Stimulated activated CD8-positive, alpha-beta memory T cell treated with anti-CD3 and anti-CD28 coated beads, Interleukin-12 subunit alpha, Interleukin-12 subunit beta, amount 100 ng/mL, for 24 hours (primary cell): ENCODE measurements around the gene TUBB4B.

Source experiments
- DNase-seq: peaks from one replicate; pipeline ENCODE4 v3.0.0-alpha.2; 2020; ENCODE audit errors: extremely low read depth

TUBB4B gene

GRCh38 chr9:137212520-137212919 lies 28.6 kb upstream of the TUBB4B start:
- DNase-seq: no peak

GRCh38 chr9:137213160-137214060 lies 27.7 kb upstream of the TUBB4B start:
- no peak for DNase-seq

- DNase-seq: no peak
Measured at GRCh38 chr9:137214620-137215019, 26.5 kb upstream of the TUBB4B start.

GRCh38 chr9:137215196-137215986 lies 25.7 kb upstream of the TUBB4B start:
- no peak for DNase-seq

DNA sequence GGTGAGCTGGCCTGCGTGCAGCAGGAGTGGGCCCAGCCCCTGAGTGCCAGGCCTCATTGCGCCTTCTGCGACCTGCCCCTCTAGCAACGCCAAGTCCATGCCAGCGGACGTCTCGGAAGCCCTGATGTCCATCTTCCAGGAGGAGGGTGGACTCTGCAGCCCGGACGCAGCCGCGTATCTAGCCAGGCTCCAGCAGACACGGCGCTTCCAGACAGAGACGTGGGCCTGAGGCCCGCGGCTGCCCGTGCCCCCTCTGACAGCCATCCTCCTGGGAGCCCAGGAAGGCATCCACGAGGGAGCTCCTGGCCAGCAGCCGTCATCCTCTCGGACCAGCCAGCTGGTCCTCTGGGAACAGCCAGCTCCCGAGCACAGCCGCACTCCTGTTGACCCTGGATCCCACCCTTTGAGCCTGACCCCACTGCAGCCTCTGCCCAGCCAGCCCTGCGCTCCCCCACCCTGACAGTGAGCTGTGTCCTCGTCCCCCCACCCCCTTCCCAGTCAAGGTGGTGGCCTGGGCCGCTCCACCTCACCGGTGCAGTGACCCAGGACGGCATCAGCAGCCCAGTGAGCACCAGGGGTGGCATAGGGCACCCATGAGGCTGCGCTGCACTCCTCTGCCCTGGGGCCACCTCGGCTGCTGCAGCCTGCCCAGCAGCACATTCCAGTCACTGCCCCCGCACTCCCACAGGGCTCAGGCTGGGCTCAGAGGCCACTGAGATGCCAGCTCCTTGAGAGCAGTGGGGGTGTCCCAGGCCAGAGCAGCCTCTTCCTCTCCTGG lies 24.7 kb upstream of the TUBB4B start:
- DNase-seq: no peak

GRCh38 chr9:137217276-137218211 lies 23.5 kb upstream of the TUBB4B start:
- no peak for DNase-seq

GRCh38 chr9:137218212-137218753 lies 22.8 kb upstream of the TUBB4B start:
- DNase-seq: no peak

DNA sequence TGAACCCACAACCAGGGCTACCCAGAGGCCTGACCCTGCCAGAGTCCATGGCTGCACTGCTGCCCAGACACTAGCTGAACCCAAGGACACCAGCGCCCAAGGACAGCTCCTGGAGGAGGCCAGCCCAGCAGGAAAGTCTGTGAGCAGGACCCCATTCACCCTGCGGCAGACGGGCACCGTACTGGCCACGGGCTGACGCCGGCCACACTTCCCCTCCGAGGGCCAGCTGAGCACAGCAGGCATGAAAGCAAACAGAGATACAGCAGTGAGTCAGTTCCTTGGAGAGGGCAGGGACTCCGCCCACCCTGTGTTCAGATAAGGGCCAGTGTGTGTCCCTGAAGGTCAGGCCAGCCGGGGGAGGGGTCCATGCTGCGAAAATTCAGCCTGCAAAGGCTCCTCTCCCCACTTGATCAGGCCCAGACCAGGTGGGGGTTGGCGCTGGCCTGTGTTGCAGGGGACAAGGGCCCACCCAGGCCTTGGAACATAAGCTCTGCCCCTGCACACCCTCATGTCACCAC lies 22.3 kb upstream of the TUBB4B start:
- DNase-seq: no peak

DNA sequence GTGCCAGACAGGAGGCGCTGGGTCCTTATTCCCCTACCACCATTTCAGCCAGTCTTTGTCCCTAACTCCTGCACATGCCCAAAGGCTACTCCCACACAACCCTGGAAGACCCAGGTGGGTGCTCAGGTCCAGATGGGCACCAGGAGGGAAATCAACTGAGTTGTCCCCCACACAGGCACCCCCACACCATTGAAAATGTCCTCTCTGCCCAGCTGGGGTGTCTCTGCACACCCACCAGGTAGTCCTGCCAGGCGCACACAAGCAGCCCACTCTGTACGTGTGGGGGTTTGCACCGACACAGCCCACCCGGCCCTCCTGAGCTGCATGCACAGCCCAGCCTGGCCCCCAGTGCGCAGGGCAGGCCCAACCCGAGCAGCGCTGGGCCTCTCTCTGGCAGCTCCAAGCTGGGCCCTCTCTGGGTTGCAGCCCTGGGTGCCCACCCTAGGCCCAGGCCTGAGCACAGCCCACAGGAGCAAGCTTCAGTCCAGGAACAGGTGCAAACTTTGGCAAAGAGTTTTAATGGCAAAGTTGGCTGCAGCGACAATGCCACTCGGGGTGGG lies 21.2 kb upstream of the TUBB4B start:
- no peak for DNase-seq

- no peak for DNase-seq
Measured at GRCh38 chr9:137220317-137221094, 20.6 kb upstream of the TUBB4B start.

DNA sequence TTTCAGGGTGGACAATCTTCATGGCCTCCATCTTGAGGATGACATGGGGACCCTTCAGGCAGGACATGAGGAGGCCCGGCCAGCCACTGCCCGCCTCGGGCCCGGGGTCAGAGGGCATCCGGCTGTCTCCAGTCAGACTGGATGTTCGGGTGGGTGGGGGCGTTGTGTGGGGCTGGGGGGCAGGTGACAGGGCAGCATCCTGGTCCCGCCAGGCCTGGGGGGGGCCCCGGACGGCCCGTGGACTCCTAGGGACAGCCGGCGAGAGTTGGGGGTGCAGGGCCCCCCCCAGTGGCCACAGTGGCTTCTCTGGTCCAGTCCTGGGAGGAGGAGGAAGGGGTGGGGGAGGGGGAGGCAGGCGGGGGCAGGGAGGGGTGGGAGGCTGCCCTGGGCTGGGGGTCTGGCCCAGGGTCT lies 20.0 kb upstream of the TUBB4B start:
- DNase-seq: no peak

DNA sequence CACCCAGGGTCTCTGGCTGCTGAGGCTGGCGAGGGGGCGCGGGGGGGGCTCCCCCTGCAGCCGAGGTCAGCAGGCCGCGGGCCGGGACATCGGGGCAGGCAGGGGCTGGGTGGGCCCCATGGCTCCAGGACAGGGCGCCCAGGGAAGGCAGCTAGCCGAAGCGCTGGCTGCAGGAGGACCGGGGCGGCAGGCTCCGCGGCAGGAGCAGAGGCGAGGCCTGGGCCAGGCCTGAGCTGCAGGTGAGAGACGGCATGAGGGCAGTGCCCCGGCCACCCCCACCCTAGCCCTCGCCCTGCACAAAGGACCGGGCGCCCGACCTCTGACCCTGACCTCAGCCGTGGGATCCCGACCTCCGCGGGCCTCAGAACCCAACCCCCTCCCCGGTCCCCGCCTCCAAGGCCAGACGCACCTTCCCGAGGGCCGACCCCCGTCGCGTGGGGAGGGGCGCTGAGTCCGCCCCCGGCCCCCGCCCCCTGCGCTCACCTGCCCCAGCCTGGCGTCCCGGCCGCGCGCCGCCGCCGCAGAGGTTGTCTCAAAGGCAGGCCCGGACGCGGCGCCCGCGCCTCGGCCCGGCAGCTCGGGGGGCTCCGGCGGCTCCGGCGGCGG lies 19.5 kb upstream of the TUBB4B start:
- DNase-seq: no peak

DNA sequence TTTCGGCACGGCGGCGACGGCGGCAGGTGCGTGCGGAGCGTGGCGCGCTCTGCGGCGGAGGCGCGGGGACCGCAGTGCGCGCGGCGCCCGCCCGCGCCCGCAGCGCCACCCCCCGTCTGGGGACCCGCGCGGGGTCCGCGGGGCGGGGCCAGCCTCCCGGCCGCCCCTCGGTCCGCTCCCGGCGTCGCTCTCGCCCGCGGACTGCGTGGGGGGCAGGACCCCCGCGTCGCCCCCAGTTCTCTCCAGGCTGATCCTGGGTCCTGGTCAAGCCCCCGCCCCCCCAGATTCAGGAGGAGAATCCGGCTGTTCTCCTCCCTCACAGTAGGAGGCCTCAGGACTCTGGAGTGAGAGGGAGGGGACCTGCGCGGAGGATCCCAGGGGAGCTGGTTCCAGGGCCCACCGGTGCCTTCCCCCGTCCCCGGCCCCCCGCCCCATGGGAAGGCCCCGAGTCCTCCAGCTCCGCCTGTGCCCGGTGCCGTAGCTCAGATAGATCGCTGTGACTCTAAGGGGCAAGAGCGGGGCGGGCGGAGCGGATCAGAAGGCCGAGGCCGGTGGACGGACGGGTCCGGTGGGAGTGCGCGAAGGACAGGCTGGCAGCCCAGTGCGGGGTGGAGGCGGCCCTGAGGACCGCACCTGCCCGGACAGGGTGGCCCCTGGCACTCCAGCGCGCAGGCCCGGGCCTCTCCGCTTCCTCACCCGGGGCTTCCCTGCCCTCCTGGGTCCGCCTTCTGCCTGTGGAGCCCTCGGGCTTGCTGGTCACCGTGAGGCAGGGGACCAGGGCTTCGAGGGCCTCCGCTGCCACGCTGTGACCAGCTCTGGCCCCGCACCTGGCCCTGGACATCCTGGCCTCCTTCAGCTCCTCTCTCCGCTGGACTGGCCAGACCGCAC lies 18.7 kb upstream of the TUBB4B start, which contains the start of gene RNF208:
Gene RNF208, minus strand, starts transcription at position 51 of the 888 bp plus-strand sequence. CDS start 1,028 bp downstream, outside the sequence.
- DNase-seq: no peak

DNA sequence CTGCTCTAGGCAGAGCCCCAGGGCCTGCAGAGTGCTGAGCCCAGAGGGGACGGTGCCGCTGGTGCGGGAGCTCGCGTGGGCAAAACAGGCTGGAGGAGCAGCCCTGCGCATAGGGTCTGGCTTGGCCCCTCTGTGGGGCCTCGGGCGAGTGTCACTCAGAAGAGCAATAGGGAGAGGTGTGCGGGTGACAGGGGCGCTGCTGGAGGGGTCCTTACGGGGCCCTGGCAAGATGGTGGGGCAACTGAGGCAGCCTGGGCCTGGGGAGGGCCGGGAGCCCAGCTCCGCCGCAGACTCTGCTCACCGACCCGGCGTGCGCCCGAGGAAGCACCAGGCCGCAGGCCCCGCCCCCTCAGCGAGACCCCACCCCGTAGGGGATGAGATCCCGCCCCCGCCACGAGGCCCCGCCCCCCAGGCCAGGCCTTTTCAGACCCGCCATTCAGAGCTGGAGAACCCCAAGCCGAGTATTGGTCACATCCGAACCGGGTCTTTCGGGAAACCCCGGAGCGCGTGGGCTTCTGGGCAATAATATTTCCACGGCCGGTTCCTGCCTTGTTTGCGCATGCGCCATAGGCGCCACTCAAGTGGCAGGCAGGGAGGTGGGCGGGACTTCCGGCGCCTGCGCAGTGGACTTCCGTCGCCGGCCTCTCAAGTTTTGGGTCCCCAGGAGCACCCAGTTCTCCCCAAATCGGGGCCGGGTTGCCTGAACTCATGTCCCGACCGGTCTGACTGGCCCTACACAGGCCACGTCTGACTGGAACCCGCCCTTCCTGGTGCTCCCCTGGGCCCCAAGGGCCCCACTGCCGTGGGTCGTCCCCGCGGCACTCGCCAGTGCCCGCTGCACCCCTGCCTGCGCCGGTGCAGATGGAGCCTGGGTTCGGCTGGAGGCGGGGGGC lies 17.8 kb upstream of the TUBB4B start:
- peak; percentile 94 for DNase-seq

GRCh38 chr9:137224830-137225694 lies 16.0 kb upstream of the TUBB4B start, which contains the start of gene CYSRT1:
Gene CYSRT1, plus strand, starts transcription at chr9:137225174. Its CDS starts 448 bp downstream, at chr9:137225622.
- no peak for DNase-seq
